B cell (primary cell): ENCODE data around the gene SETBP1. TPM values are rescaled to one million over a fixed set of nuclear protein-coding genes. Genes with fewer than 3 reads are reported as not detected.

Experiments
- ATAC-seq: fragments of 200-7000 bp; cut with Tn5 transposase; one replicate; pipeline ENCODE4 v1.10.0; 2021; ENCODE audit warnings: low read depth, mild to moderate bottlenecking, moderate number of reproducible peaks, moderate library complexity
- CTCF ChIA-PET: fragments of 350-600 bp; sonication (Branson Sonifier 250); formaldehyde crosslinking; loops from one replicate; lab custom pipeline; 2021; ENCODE audit warnings: antibody characterized with exemption, inconsistent platforms; lab: Charles Lee
- POLR2A ChIA-PET: fragments of 350-600 bp; sonication (Branson Sonifier 250); formaldehyde crosslinking; loops from one replicate; lab custom pipeline; 2021; ENCODE audit warnings: antibody characterized with exemption; lab: Charles Lee
- DNase-seq: peaks from one replicate; pipeline ENCODE4 v3.0.0; 2013
- H2AFZ ChIP-seq: 2 replicates; pipeline ENCODE4 v1.6.1; 2012; ENCODE audit warnings: mild to moderate bottlenecking, low read depth, low read length; ENCODE audit not compliant: insufficient read depth, poor library complexity, severe bottlenecking
- H3K27ac ChIP-seq, 2 donors: 1 replicate in 1 of 2; 2 replicates in 1 of 2; pipeline ENCODE4 v1.5.1; 2012 to 2013; ENCODE audit warnings: low read length in 2 of 2, mild to moderate bottlenecking in 2 of 2, moderate library complexity in 1 of 2
- H3K27me3 ChIP-seq, 4 experiments: fragments of 200-600 bp in 1 of 4; sonication (generic) in 1 of 4; replicated peaks in 1 of 4; 1 replicate in 2 of 4; 2 replicates in 2 of 4; pipeline versions ENCODE4 v1.6.1 to v1.7.0; 2013 to 2016; ENCODE audit warnings: low read length in 3 of 4, mild to moderate bottlenecking in 2 of 4, mixed read lengths in 1 of 4, moderate library complexity in 1 of 4; ENCODE audit not compliant: insufficient read depth in 4 of 4, control insufficient read depth in 3 of 4; ENCODE audit errors: control extremely low read depth in 1 of 4
- H3K36me3 ChIP-seq, 2 experiments: replicated peaks in 1 of 2; 1 replicate in 1 of 2; 2 replicates in 1 of 2; pipeline versions ENCODE4 v1.6.1 to v1.7.1; 2013; ENCODE audit warnings: low read length in 1 of 2; ENCODE audit not compliant: insufficient read depth in 2 of 2, control insufficient read depth in 1 of 2; ENCODE audit errors: control extremely low read depth in 1 of 2, extremely low read depth in 1 of 2
- H3K4me1 ChIP-seq, 2 donors: fragments of 200-600 bp in 1 of 2; sonication (generic) in 1 of 2; 1 replicate in 1 of 2; 2 replicates in 1 of 2; pipeline versions ENCODE4 v1.5.1 to v1.6.1; 2013 to 2017; ENCODE audit warnings: low read length in 2 of 2; ENCODE audit not compliant: control insufficient read depth in 2 of 2, insufficient read depth in 2 of 2
- H3K4me2 ChIP-seq: replicated peaks from 2 replicates; pipeline ENCODE3; 2012; ENCODE audit warnings: mild to moderate bottlenecking, low read depth, low read length; ENCODE audit not compliant: poor library complexity, severe bottlenecking
- H3K4me3 ChIP-seq, 5 experiments: fragments of 200-600 bp in 1 of 5; sonication (generic) in 1 of 5; 1 replicate in 3 of 5; 2 replicates in 2 of 5; pipeline versions ENCODE4 v1.5.1 to v1.7.0; 2011 to 2016; ENCODE audit warnings: low read length in 4 of 5, mild to moderate bottlenecking in 4 of 5, low read depth in 2 of 5, control low read depth in 1 of 5, moderate library complexity in 1 of 5; ENCODE audit not compliant: insufficient read depth in 1 of 5; ENCODE audit errors: control extremely low read depth in 1 of 5, extremely low read depth in 1 of 5
- H3K79me2 ChIP-seq: fragments of 200-600 bp; sonication (generic); one replicate; pipeline ENCODE4 v1.6.0; 2016; ENCODE audit warnings: low read length; ENCODE audit not compliant: control insufficient read depth, insufficient read depth
- H3K9ac ChIP-seq: fragments of 200-600 bp; sonication (generic); 2 replicates; pipeline ENCODE4 v1.6.1; 2017; ENCODE audit warnings: mild to moderate bottlenecking, low read length, moderate library complexity
- H3K9me3 ChIP-seq, 3 donors: one replicate each; pipeline versions ENCODE4 v1.6.1 to v1.7.1; 2013; ENCODE audit warnings: low read length in 2 of 3; ENCODE audit not compliant: control insufficient read depth in 2 of 3, insufficient read depth in 1 of 3; ENCODE audit errors: control extremely low read depth in 1 of 3
- H4K20me1 ChIP-seq: 2 replicates; pipeline ENCODE4 v1.6.0; 2012; ENCODE audit warnings: mild to moderate bottlenecking, low read length; ENCODE audit not compliant: insufficient read depth, control insufficient read depth, poor library complexity, severe bottlenecking
- H3K27ac Mint-ChIP-seq: one replicate; pipeline ENCODE4 v1.8.0; 2021; ENCODE audit warnings: mixed read lengths
- H3K27me3 Mint-ChIP-seq: one replicate; pipeline ENCODE4 v1.8.0; 2021; ENCODE audit warnings: mixed read lengths
- H3K4me1 Mint-ChIP-seq: one replicate; pipeline ENCODE4 v1.8.0; 2021; ENCODE audit warnings: mixed read lengths
- H3K4me3 Mint-ChIP-seq: one replicate; pipeline ENCODE4 v1.8.0; 2021; ENCODE audit warnings: mixed read lengths
- H3K9me3 Mint-ChIP-seq: one replicate; pipeline ENCODE4 v1.8.0; 2022; ENCODE audit warnings: mixed read lengths; ENCODE audit not compliant: insufficient read depth
- CTCF ChIP-seq: fragments of 200-600 bp; IDR thresholded peaks from one replicate; pipeline ENCODE4 v1.8.0; 2022; ENCODE audit warnings: antibody characterized with exemption, mild to moderate bottlenecking
- EZH2 ChIP-seq: IDR thresholded peaks from 2 replicates; pipeline ENCODE4 v1.6.1; 2012; ENCODE audit warnings: borderline replicate concordance, low read depth, mild to moderate bottlenecking, moderate library complexity, low read length; ENCODE audit not compliant: insufficient read depth, poor library complexity, severe bottlenecking
- WGBS: methylation state at CpG from one replicate; pipeline ENCODE4 v1.1.5; 2013; ENCODE audit warnings: missing lambda C conversion rate; ENCODE audit not compliant: insufficient coverage; 5-methylcytosine and 5-hydroxymethylcytosine counted together
- intact Hi-C: fragments of 100-400 bp; cut with micrococcal nuclease; formaldehyde crosslinking; loops from one replicate; pipeline ENCODE4 v1.10.0; 2022
- polyA plus RNA-seq: library from polyadenylated mRNA; depleted of rRNA; stranded (reverse); fragments of >200 nt; gene quantifications from 2 replicates; pipeline ENCODE4 v1.2.3, GENCODE V29; 2012
- total RNA-seq, 2 donors: library from RNA; stranded (reverse); fragments of 120-200 nt in 1 of 2; gene quantifications; 1 replicate in 1 of 2; 2 replicates in 1 of 2; pipeline versions ENCODE4 v1.2.3 to v1.2.4, GENCODE V29; 2013 to 2022

SETBP1 gene
- total and polyA plus RNA-seq, 2 donors (not counting 1 experiment from before 2014, with no cell fraction given) = 15.1 to 129 TPM

DNA sequence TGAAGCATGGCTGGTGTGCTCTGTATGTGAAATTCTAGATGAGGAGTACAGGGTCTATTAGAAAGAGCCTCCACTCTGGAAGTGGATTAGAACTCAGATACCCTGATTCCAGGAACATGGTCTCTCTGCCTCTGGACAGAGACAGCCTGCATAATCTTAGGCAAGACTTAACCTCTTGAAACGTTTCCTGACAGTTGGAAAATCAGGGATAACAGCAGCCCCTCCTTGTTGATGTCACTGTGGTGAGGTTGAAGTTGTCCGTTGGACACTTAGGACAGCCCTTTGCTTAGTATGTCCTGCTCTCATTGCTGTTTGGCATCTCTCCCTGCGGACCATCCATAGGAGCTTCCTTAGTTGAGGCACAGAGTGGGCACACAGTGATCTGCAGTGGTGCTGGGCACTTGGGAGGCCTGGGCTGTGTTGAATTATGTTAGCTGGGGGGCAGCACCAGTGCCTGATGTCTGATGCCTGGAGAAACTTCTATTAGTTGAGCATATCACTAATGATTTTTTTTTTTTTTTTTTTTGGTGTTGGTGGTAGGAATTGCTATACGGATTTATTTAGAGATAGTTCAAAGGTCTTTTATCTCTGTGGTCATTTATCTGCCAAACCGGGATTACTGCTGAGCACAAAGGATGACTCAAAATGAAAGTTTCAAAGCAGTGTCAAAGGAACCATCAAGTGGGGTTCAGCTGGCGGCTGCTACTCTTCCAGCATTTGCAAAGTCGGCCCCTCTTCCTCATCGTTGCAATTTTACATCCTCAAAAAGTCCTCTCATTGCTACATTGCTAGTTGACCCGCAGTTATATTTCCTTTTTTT is 28.8 kb downstream of the SETBP1 start:
- peak overlapping the region; percentile 91 for H3K27ac Mint-ChIP-seq
- POLR2A ChIA-PET = interaction anchor here (0.5 to 1.0 kb wide), 3 partner anchors 12 to 131 kb away, joined by 3 to 10 read pairs (median 6); no protein-coding TSS in a partner anchor
- intact Hi-C loops = loop anchor here (2.0 kb wide), 1 partner anchor 23 kb away; no protein-coding TSS in a partner anchor

More for the DNA sequence above, 28.8 kb downstream of the SETBP1 start:
- H3K4me1 ChIP-seq = peaks cover 11 to 33% of the 10 kb centered on the region in 2 donors
- DNase-seq (peak; percentile 24), ATAC-seq (peak; percentile 45)
- peaks cover 14% of the 10 kb centered on the region for H4K20me1 ChIP-seq
- peak overlapping the region in 1 of 2 donors; percentile 40 for H3K27ac ChIP-seq
- no peak overlapping the region for H3K4me3 ChIP-seq
- H3K27me3 Mint-ChIP-seq = no peaks in the 10 kb centered on the region
- no peak overlapping the region for H3K9ac ChIP-seq
- 64% methylated on average over 7 of the region's 9 CpGs for WGBS
- H3K4me3 Mint-ChIP-seq = peak overlapping the region; percentile 63
- TF ChIP-seq CTCF = no peak
- no peak for TF ChIP-seq EZH2
- no peaks in the 10 kb centered on the region for H3K27me3 ChIP-seq
- H3K79me2 ChIP-seq = peaks cover 98% of the 10 kb centered on the region
- no peaks in the 10 kb centered on the region for H3K9me3 Mint-ChIP-seq
- peaks cover 4 to 40% of the 10 kb centered on the region in 2 experiments for H3K36me3 ChIP-seq
- peaks cover 60% of the 10 kb centered on the region for H3K4me1 Mint-ChIP-seq
- peaks cover 0 to 7% (median 0%) of the 10 kb centered on the region in 3 donors for H3K9me3 ChIP-seq
- CTCF ChIA-PET = interaction anchor here (0.6 to 0.9 kb wide), 3 partner anchors 14 to 122 kb away, joined by 3 to 5 read pairs (median 3); partner anchors contain the start of gene SETBP1
- H3K4me2 ChIP-seq = peak overlapping the region; percentile 31
- no peak overlapping the region for H2AFZ ChIP-seq
